Activated CD8-positive, alpha-beta T cell treated with anti-CD3 and anti-CD28 coated beads for 36 hours (primary cell): ENCODE measurements around the gene RIIAD1. TPM values are rescaled to one million over a fixed set of nuclear protein-coding genes. Genes with fewer than 3 reads are reported as not detected.
"Not testable (repeated sequence)": the region's sequence is repeated elsewhere in the genome, so short reads cannot be mapped to it uniquely, and the experiment has no call there.

Experiments used
- ATAC-seq: fragments of 200-7000 bp; cut with Tn5 transposase; one replicate; pipeline ENCODE4 v1.10.0; 2021; ENCODE audit warnings: mild to moderate bottlenecking, moderate library complexity
- CTCF ChIA-PET: fragments of 350-600 bp; sonication (Branson Sonifier 250); formaldehyde crosslinking; loops from one replicate; lab custom pipeline; 2021; ENCODE audit warnings: antibody characterized with exemption; lab: Charles Lee
- POLR2A ChIA-PET: fragments of 350-600 bp; sonication (Branson Sonifier 250); formaldehyde crosslinking; loops from one replicate; lab custom pipeline; 2021; ENCODE audit warnings: antibody characterized with exemption; lab: Charles Lee
- DNase-seq: peaks from one replicate; pipeline ENCODE4 v3.0.0-alpha.2; 2020
- H3K27ac Mint-ChIP-seq: one replicate; pipeline ENCODE4 v1.8.0; 2021; ENCODE audit warnings: mild to moderate bottlenecking, mixed read lengths
- H3K27me3 Mint-ChIP-seq: one replicate; pipeline ENCODE4 v1.8.0; 2021; ENCODE audit warnings: mixed read lengths
- H3K36me3 Mint-ChIP-seq: one replicate; pipeline ENCODE4 v1.8.0; 2021; ENCODE audit warnings: low read depth, mixed read lengths
- H3K4me1 Mint-ChIP-seq: one replicate; pipeline ENCODE4 v1.8.0; 2021; ENCODE audit warnings: low read depth, mixed read lengths
- H3K4me3 Mint-ChIP-seq: one replicate; pipeline ENCODE4 v1.8.0; 2021; ENCODE audit warnings: mild to moderate bottlenecking, moderate library complexity, mixed read lengths
- H3K9me3 Mint-ChIP-seq: one replicate; pipeline ENCODE4 v1.8.0; 2021; ENCODE audit warnings: mixed read lengths
- CTCF ChIP-seq: fragments of 200-600 bp; IDR thresholded peaks from one replicate; pipeline ENCODE4 v1.8.0; 2022; ENCODE audit warnings: antibody characterized with exemption, mild to moderate bottlenecking
- intact Hi-C: fragments of 100-400 bp; cut with micrococcal nuclease; formaldehyde crosslinking; loops from one replicate; pipeline ENCODE4 v1.10.0; 2022
- total RNA-seq, 2 experiments: library from RNA; stranded (reverse); gene quantifications; one replicate each; pipeline ENCODE4 v1.2.3, GENCODE V29; 2021

Gene RIIAD1
- total RNA-seq, 2 experiments from 2014 or later = not detected

GRCh38 chr1:151729157-151729965 is 8.0 kb downstream of the RIIAD1 start:
- no peaks in the 10 kb centered on the region for H3K4me1 Mint-ChIP-seq
- no peaks in the 10 kb centered on the region for H3K9me3 Mint-ChIP-seq
- TF ChIP-seq CTCF = no peak
- no peak overlapping the region for H3K4me3 Mint-ChIP-seq
- intact Hi-C loops = loop anchor here (10.0 kb wide), 1 partner anchor 65 kb away; no protein-coding TSS in a partner anchor
- H3K27me3 Mint-ChIP-seq = peaks cover 29% of the 10 kb centered on the region
- ChIA-PET POLR2A (interaction anchor here (0.9 kb wide), 1 partner anchor 31 kb away, joined by 3 read pairs; no protein-coding TSS in a partner anchor), CTCF (interaction anchor here (0.5 kb wide), 1 partner anchor 141 kb away, joined by 3 read pairs; no protein-coding TSS in a partner anchor)
- no peak for ATAC-seq
- H3K27ac Mint-ChIP-seq = no peak overlapping the region
- no peaks in the 10 kb centered on the region for H3K36me3 Mint-ChIP-seq
- no peak for DNase-seq

- intact Hi-C loops = loop anchor here (10.0 kb wide), 2 partner anchors 65 to 285 kb away; no protein-coding TSS in a partner anchor
- no peak for TF ChIP-seq CTCF
- Mint-ChIP-seq H3K36me3 (no peaks in the 10 kb centered on the region), H3K4me3 (no peak overlapping the region), H3K27me3 (peaks cover 30% of the 10 kb centered on the region), H3K4me1 (no peaks in the 10 kb centered on the region), H3K27ac (no peak overlapping the region), H3K9me3 (no peaks in the 10 kb centered on the region)
- ChIA-PET CTCF (no interaction called here), POLR2A (interaction anchor here (0.9 kb wide), 1 partner anchor 32 kb away, joined by 3 read pairs; no protein-coding TSS in a partner anchor)
- ATAC-seq (no peak), DNase-seq (no peak)
Measured at GRCh38 chr1:151729966-151730291, 8.6 kb downstream of the RIIAD1 start.

GRCh38 chr1:151733126-151733525 is 11.8 kb downstream of the RIIAD1 start:
- peaks cover 8% of the 10 kb centered on the region for H3K9me3 Mint-ChIP-seq
- TF ChIP-seq CTCF = no peak
- ChIA-PET POLR2A (no interaction called here), CTCF (interaction anchor here (1.4 to 3.5 kb wide), 5 partner anchors 40 to 309 kb away, joined by 3 to 34 read pairs (median 4); no protein-coding TSS in a partner anchor)
- no peak overlapping the region for H3K4me3 Mint-ChIP-seq
- DNase-seq (no peak), ATAC-seq (no peak)
- peaks cover 3% of the 10 kb centered on the region for H3K36me3 Mint-ChIP-seq
- no peaks in the 10 kb centered on the region for H3K4me1 Mint-ChIP-seq
- H3K27ac Mint-ChIP-seq = no peak overlapping the region
- peaks cover 20% of the 10 kb centered on the region for H3K27me3 Mint-ChIP-seq
- intact Hi-C loops = loop anchor here (10.0 kb wide), 1 partner anchor 288 kb away; no protein-coding TSS in a partner anchor

- H3K27ac Mint-ChIP-seq, H3K4me1 Mint-ChIP-seq, ATAC-seq, DNase-seq, H3K36me3 Mint-ChIP-seq, POLR2A ChIA-PET, H3K4me3 Mint-ChIP-seq: not testable (repeated sequence)
- CTCF ChIA-PET = interaction anchor here (1.0 to 3.5 kb wide), 20 partner anchors 11 to 433 kb away, joined by 3 to 34 read pairs (median 4); partner anchors contain the start of genes CELF3 and RIIAD1
- intact Hi-C loops = loop anchor here (10.0 kb wide), 1 partner anchor 289 kb away; no protein-coding TSS in a partner anchor
- peaks cover 14% of the 10 kb centered on the region for H3K27me3 Mint-ChIP-seq
- H3K9me3 Mint-ChIP-seq = peaks cover 10% of the 10 kb centered on the region
Measured at GRCh38 chr1:151733995-151734394, 12.7 kb downstream of the RIIAD1 start.

- H3K9me3 Mint-ChIP-seq = peaks cover 10% of the 10 kb centered on the region
- H3K36me3 Mint-ChIP-seq = peaks cover 3% of the 10 kb centered on the region
- ChIA-PET CTCF (no interaction called here), POLR2A (no interaction called here)
- DNase-seq (no peak), ATAC-seq (no peak)
- H3K4me1 Mint-ChIP-seq = peaks cover 4% of the 10 kb centered on the region
- intact Hi-C loops = loop anchor here (5.0 to 10.0 kb wide), 2 partner anchors 145 to 292 kb away; no protein-coding TSS in a partner anchor
- TF ChIP-seq CTCF = no peak
- no peak overlapping the region for H3K27ac Mint-ChIP-seq
- H3K27me3 Mint-ChIP-seq = peaks cover 4% of the 10 kb centered on the region
- no peak overlapping the region for H3K4me3 Mint-ChIP-seq
Measured at GRCh38 chr1:151737026-151737425, 15.7 kb downstream of the RIIAD1 start.
